ENCODE data around the gene B3GAT2.

B3GAT2 gene

GRCh38 chr6:70879496-70879895 is 77.4 kb downstream of the B3GAT2 start:
- no peak for DNase-seq (ENCODE audit: low spot score)
- H3K36me3 Mint-ChIP-seq (ENCODE audit: low read depth), result no peaks in the 10 kb centered on the region
- H3K27me3 Mint-ChIP-seq (ENCODE audit: low read depth), result peaks cover 14% of the 10 kb centered on the region
- no peaks in the 10 kb centered on the region for H3K4me1 Mint-ChIP-seq (ENCODE audit: low read depth)
- no peak overlapping the region for H3K27ac Mint-ChIP-seq
- no peaks in the 10 kb centered on the region for H3K9me3 Mint-ChIP-seq
- H3K4me3 Mint-ChIP-seq, result no peak overlapping the region

- Mint-ChIP-seq H3K9me3 (peaks cover 21% of the 10 kb centered on the region), H3K36me3 (ENCODE audit: low read depth) (no peaks in the 10 kb centered on the region), H3K4me3 (no peak overlapping the region), H3K27me3 (ENCODE audit: low read depth) (peaks cover 10% of the 10 kb centered on the region), H3K27ac (no peak overlapping the region), H3K4me1 (ENCODE audit: low read depth) (no peaks in the 10 kb centered on the region)
- no peak for DNase-seq (ENCODE audit: low spot score)
Observed at GRCh38 chr6:70874181-70874913, 82.5 kb downstream of the B3GAT2 start.

- H3K9me3 Mint-ChIP-seq, result peaks cover 21% of the 10 kb centered on the region
- no peaks in the 10 kb centered on the region for H3K4me1 Mint-ChIP-seq (ENCODE audit: low read depth)
Observed at GRCh38 chr6:70872469-70872868, 84.4 kb downstream of the B3GAT2 start.

GRCh38 chr6:70864401-70864800 is 92.5 kb downstream of the B3GAT2 start:
- Mint-ChIP-seq H3K27me3 (ENCODE audit: low read depth) (peaks cover 6% of the 10 kb centered on the region), H3K9me3 (no peaks in the 10 kb centered on the region), H3K4me3 (no peak overlapping the region), H3K27ac (no peak overlapping the region), H3K4me1 (ENCODE audit: low read depth) (no peaks in the 10 kb centered on the region), H3K36me3 (ENCODE audit: low read depth) (peaks cover 7% of the 10 kb centered on the region)
- no peak for DNase-seq (ENCODE audit: low spot score)

More at GRCh38 chr6:70872469-70872868, 84.4 kb downstream of the B3GAT2 start:
- H3K27me3 Mint-ChIP-seq (ENCODE audit: low read depth), result peaks cover 8% of the 10 kb centered on the region
- H3K36me3 Mint-ChIP-seq (ENCODE audit: low read depth), result no peaks in the 10 kb centered on the region
- H3K27ac Mint-ChIP-seq, result no peak overlapping the region
- no peak for DNase-seq (ENCODE audit: low spot score)
- no peak overlapping the region for H3K4me3 Mint-ChIP-seq

GRCh38 chr6:70863343-70863742 is 93.5 kb downstream of the B3GAT2 start:
- H3K4me3 Mint-ChIP-seq, result no peak overlapping the region
- H3K36me3 Mint-ChIP-seq (ENCODE audit: low read depth), result peaks cover 7% of the 10 kb centered on the region
- no peak for DNase-seq (ENCODE audit: low spot score)
- H3K4me1 Mint-ChIP-seq (ENCODE audit: low read depth), result no peaks in the 10 kb centered on the region
- H3K9me3 Mint-ChIP-seq, result no peaks in the 10 kb centered on the region
- H3K27ac Mint-ChIP-seq, result no peak overlapping the region
- H3K27me3 Mint-ChIP-seq (ENCODE audit: low read depth), result peaks cover 6% of the 10 kb centered on the region

- no peak for DNase-seq (ENCODE audit: low spot score)
- peaks cover 7% of the 10 kb centered on the region for H3K36me3 Mint-ChIP-seq (ENCODE audit: low read depth)
Observed at GRCh38 chr6:70860920-70861319, 95.9 kb downstream of the B3GAT2 start.

GRCh38 chr6:70860045-70860444 is 96.8 kb downstream of the B3GAT2 start:
- Mint-ChIP-seq H3K4me3 (no peak overlapping the region), H3K36me3 (ENCODE audit: low read depth) (peaks cover 7% of the 10 kb centered on the region), H3K9me3 (no peaks in the 10 kb centered on the region), H3K4me1 (ENCODE audit: low read depth) (no peaks in the 10 kb centered on the region), H3K27me3 (ENCODE audit: low read depth) (no peaks in the 10 kb centered on the region), H3K27ac (no peak overlapping the region)
- no peak for DNase-seq (ENCODE audit: low spot score)

More at GRCh38 chr6:70860920-70861319, 95.9 kb downstream of the B3GAT2 start:
- no peaks in the 10 kb centered on the region for H3K27me3 Mint-ChIP-seq (ENCODE audit: low read depth)
- H3K4me3 Mint-ChIP-seq, result no peak overlapping the region
- no peaks in the 10 kb centered on the region for H3K4me1 Mint-ChIP-seq (ENCODE audit: low read depth)
- H3K27ac Mint-ChIP-seq, result no peak overlapping the region
- no peaks in the 10 kb centered on the region for H3K9me3 Mint-ChIP-seq

- no peaks in the 10 kb centered on the region for H3K27me3 Mint-ChIP-seq (ENCODE audit: low read depth)
- DNase-seq (ENCODE audit: low spot score), result no peak
- H3K27ac Mint-ChIP-seq, result no peak overlapping the region
- H3K4me1 Mint-ChIP-seq (ENCODE audit: low read depth), result no peaks in the 10 kb centered on the region
- no peaks in the 10 kb centered on the region for H3K9me3 Mint-ChIP-seq
- H3K4me3 Mint-ChIP-seq, result no peak overlapping the region
- peaks cover 11% of the 10 kb centered on the region for H3K36me3 Mint-ChIP-seq (ENCODE audit: low read depth)
Observed at GRCh38 chr6:70857387-70858077, 99.3 kb downstream of the B3GAT2 start.

GRCh38 chr6:70852667-70853246 is 104.1 kb downstream of the B3GAT2 start:
- no peaks in the 10 kb centered on the region for H3K9me3 Mint-ChIP-seq
- no peak overlapping the region for H3K27ac Mint-ChIP-seq

GRCh38 chr6:70849348-70850069 is 107.4 kb downstream of the B3GAT2 start:
- Mint-ChIP-seq H3K9me3 (no peaks in the 10 kb centered on the region), H3K27me3 (ENCODE audit: low read depth) (no peaks in the 10 kb centered on the region), H3K4me3 (no peak overlapping the region), H3K27ac (no peak overlapping the region), H3K36me3 (ENCODE audit: low read depth) (peaks cover 15% of the 10 kb centered on the region), H3K4me1 (ENCODE audit: low read depth) (no peaks in the 10 kb centered on the region)
- DNase-seq (ENCODE audit: low spot score), result no peak

More at GRCh38 chr6:70852667-70853246, 104.1 kb downstream of the B3GAT2 start:
- Mint-ChIP-seq H3K36me3 (ENCODE audit: low read depth) (peaks cover 8% of the 10 kb centered on the region), H3K4me1 (ENCODE audit: low read depth) (no peaks in the 10 kb centered on the region), H3K27me3 (ENCODE audit: low read depth) (no peaks in the 10 kb centered on the region), H3K4me3 (no peak overlapping the region)
- DNase-seq (ENCODE audit: low spot score), result no peak

- peaks cover 13% of the 10 kb centered on the region for H3K36me3 Mint-ChIP-seq (ENCODE audit: low read depth)
- H3K4me3 Mint-ChIP-seq, result no peak overlapping the region
- no peaks in the 10 kb centered on the region for H3K27me3 Mint-ChIP-seq (ENCODE audit: low read depth)
- no peak overlapping the region for H3K27ac Mint-ChIP-seq
- H3K4me1 Mint-ChIP-seq (ENCODE audit: low read depth), result no peaks in the 10 kb centered on the region
- no peak for DNase-seq (ENCODE audit: low spot score)
- H3K9me3 Mint-ChIP-seq, result no peaks in the 10 kb centered on the region
Observed at GRCh38 chr6:70847106-70848084, 109.5 kb downstream of the B3GAT2 start.

GRCh38 chr6:70846207-70846835 is 110.5 kb downstream of the B3GAT2 start:
- Mint-ChIP-seq H3K4me3 (no peak overlapping the region), H3K27me3 (ENCODE audit: low read depth) (no peaks in the 10 kb centered on the region), H3K4me1 (ENCODE audit: low read depth) (no peaks in the 10 kb centered on the region), H3K27ac (no peak overlapping the region), H3K36me3 (ENCODE audit: low read depth) (peaks cover 13% of the 10 kb centered on the region), H3K9me3 (no peaks in the 10 kb centered on the region)
- DNase-seq (ENCODE audit: low spot score), result no peak

GRCh38 chr6:70844301-70844700 is 112.6 kb downstream of the B3GAT2 start:
- Mint-ChIP-seq H3K27me3 (ENCODE audit: low read depth) (no peaks in the 10 kb centered on the region), H3K4me1 (ENCODE audit: low read depth) (no peaks in the 10 kb centered on the region), H3K27ac (no peak overlapping the region), H3K36me3 (ENCODE audit: low read depth) (peaks cover 11% of the 10 kb centered on the region), H3K4me3 (no peak overlapping the region), H3K9me3 (no peaks in the 10 kb centered on the region)
- DNase-seq (ENCODE audit: low spot score), result no peak
